GM12872 (cell line): ENCODE results near the gene NCAM2.

Experiments
- TF ChIP-seq, protein P1 (sequence below): IDR thresholded peaks from 3 replicates; pipeline ENCODE4 v1.5.1; 2011; ENCODE audit warnings: low read depth, mild to moderate bottlenecking, low read length, moderate library complexity; ENCODE audit not compliant: insufficient read depth

NCAM2 gene

DNA sequence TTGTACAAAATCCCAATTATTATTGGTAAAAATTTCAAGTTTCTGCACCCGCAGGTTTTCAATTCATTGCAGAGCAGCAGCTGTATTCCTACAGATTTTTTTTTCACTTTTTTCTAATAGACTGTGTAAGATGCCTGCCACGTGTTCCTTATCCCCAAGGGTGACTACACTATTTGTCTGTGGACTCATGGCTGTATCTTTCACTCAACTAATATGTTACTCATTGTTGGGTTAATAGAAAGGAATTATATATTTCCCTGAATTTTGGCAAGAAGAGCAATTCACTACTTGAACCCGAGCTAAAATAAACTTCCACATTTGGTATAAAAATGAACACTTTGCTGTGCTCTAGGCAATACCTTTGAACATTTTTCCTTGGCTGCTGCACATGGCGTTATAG lies 158.7 kb downstream of the NCAM2 start:
- TF ChIP-seq, protein P1, sequence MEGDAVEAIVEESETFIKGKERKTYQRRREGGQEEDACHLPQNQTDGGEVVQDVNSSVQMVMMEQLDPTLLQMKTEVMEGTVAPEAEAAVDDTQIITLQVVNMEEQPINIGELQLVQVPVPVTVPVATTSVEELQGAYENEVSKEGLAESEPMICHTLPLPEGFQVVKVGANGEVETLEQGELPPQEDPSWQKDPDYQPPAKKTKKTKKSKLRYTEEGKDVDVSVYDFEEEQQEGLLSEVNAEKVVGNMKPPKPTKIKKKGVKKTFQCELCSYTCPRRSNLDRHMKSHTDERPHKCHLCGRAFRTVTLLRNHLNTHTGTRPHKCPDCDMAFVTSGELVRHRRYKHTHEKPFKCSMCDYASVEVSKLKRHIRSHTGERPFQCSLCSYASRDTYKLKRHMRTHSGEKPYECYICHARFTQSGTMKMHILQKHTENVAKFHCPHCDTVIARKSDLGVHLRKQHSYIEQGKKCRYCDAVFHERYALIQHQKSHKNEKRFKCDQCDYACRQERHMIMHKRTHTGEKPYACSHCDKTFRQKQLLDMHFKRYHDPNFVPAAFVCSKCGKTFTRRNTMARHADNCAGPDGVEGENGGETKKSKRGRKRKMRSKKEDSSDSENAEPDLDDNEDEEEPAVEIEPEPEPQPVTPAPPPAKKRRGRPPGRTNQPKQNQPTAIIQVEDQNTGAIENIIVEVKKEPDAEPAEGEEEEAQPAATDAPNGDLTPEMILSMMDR, result no peak

DNA sequence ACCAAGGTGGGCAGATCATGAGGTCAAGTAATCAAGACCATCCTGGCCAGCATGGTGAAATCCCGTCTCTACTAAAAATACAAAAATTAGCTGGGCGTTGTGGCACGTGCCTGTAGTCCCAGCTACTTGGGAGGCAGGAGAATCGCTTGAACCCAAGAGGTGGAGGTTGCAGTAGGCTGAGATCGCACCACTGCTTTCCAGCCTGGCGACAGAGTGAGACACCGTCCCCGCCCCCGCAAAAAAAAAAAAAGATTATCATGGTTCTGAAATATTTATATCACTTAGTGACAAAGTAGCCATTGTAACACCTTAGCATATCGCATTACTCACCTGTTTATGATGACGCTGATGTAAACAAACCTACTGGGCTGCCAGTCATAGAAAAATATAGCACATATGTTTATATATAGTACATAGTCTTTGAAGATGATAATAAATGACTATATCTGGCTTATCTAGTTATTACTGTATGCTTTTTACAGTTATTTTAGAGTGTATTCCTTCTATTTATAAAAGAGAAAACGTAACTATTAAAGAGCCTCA lies 160.2 kb downstream of the NCAM2 start:
- TF ChIP-seq, protein P1, result no peak

DNA sequence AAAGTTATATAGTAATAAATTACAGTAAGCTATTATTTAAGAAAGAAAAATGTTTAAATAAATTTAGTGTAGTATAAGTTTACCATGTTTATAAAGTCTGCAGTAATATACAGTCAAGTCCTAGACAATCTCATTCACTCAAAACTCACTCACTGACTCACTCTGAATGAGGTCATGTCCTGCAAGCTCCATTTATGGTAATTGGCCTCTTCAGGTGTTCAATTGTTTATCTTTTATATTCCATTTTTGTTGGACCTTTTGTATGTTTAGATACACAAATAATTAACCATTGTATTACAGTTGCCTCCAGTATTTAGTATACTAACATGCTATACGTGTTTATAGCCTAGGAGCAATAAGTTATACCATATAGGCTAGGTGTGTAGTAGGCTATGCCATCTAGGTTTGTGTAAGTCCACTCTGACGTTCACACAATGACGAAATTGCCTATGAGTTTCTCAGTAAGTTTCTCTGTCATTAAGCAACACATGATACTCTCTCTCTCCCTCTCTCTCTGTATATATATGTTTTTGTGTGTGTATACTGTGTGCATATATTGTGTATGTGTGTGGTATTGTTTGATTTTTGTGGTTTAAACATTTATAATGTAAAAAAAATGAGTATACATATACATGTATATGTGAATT lies 161.2 kb downstream of the NCAM2 start:
- TF ChIP-seq, protein P1, result no peak

DNA sequence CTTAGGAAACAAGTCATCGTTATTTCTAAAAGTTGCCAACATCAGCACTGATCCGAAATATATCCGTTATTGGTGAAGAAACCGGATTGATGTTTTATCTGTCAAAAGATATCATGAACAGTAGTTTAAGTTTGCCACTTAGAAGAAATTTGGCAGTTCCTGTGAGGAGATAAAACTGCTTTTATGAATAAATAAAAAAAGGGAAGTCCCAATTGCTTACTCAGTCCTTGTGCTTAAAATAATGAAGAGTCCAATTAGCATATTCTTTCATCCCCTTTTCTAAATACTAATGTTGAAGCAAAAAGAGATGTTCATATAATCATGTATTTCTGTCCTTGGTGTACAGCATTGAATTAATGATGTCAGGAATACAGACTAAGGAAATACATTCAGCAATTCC lies 164.6 kb downstream of the NCAM2 start:
- TF ChIP-seq, protein P1, result no peak

DNA sequence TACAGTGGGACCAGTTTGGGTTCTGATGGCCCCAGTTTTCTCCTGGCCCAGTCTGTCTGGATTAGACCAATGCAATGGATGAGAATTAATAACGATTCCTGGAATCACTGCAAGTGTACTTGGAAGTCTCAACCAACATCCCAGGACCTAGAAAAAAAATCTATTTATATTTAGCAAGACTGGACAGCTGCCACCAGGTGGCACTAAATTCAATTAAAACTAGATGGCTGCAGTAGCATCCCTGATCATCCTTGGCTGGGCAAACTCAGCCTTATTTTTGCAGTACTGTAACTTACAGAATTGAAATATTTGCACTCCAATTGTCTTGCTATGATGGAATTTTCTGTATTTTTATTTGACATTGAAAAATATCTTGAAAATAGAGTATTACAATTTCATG lies 165.7 kb downstream of the NCAM2 start:
- TF ChIP-seq, protein P1, result peak; percentile 26; the same call in 1 of the 3 replicates

DNA sequence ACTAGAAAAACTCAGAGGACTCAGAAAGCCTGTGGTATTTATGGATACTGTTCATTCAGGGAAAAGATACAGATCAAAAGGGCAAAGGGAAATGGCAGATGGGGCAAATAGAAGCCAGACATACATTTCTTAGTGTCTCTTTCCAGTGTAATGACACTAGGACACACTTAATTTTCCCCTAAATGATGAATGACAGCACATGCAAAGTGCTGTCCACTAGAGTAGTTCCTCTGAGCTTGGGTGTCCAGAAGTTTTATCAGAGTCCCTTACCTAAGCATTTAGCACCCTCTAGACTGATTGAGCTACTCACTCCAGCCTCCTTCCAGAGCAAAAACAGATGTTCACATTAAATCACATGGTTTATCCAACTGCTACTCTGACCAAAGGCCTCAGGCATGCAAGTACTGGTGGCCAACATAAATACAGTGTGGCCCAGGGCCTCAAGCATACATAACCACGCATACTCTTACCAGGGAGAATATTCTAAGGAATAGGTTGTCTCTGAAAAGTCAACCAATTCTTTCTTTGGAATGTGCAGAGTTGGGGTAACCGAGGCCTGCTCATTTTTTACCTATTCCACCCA lies 166.9 kb downstream of the NCAM2 start:
- TF ChIP-seq, protein P1, result no peak

DNA sequence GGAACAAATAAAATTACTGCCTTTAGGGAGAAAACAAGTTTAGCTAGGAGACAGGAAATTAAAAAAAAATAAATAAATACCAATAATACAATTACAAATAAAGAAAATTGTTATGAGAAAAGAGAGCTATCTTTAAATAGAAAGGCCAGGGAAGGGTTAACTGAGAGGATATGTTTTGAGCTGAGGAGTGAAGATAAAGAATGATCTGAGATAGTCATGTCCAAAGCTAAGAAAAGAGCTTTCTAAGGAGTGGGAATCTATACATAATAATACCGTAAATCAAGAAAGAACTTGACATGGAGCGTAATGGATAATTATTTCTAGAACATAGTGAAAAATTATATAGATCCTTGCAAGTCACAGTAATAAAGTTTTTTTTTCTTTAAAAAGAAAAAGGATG lies 176.5 kb downstream of the NCAM2 start:
- TF ChIP-seq, protein P1, result no peak
